ENCODE data around the gene KLHDC1.
"Not testable (repeated sequence)": the region's sequence is repeated elsewhere in the genome, so short reads cannot be mapped to it uniquely, and the experiment has no call there.

Gene KLHDC1

GRCh38 chr14:49778421-49778820 is 85.5 kb downstream of the KLHDC1 start:
- DNase-seq (ENCODE audit: insufficient read length, low spot score) (no peak), FAIRE-seq (no peak)
- no peak for TF ChIP-seq CTCF (IDR thresholded peaks at IDR 0.05; ENCODE audit: insufficient read depth, missing control alignments)

GRCh38 chr14:49781040-49781439 is 88.1 kb downstream of the KLHDC1 start:
- DNase-seq (ENCODE audit: insufficient read length, low spot score); FAIRE-seq: not testable (repeated sequence)

GRCh38 chr14:49783394-49784014 is 90.6 kb downstream of the KLHDC1 start:
- no peak for TF ChIP-seq CTCF (IDR thresholded peaks at IDR 0.05; ENCODE audit: insufficient read depth, missing control alignments)
- FAIRE-seq (no peak), DNase-seq (ENCODE audit: insufficient read length, low spot score) (no peak)

- DNase-seq (ENCODE audit: insufficient read length, low spot score) = no peak
Measured at GRCh38 chr14:49786315-49786714, 93.4 kb downstream of the KLHDC1 start.

GRCh38 chr14:49792618-49793017 is 99.7 kb downstream of the KLHDC1 start:
- TF ChIP-seq CTCF (IDR thresholded peaks at IDR 0.05; ENCODE audit: insufficient read depth, missing control alignments) = no peak
- FAIRE-seq = no peak
- no peak for DNase-seq (ENCODE audit: insufficient read length, low spot score)

More at GRCh38 chr14:49786315-49786714, 93.4 kb downstream of the KLHDC1 start:
- no peak for FAIRE-seq
- no peak for TF ChIP-seq CTCF (IDR thresholded peaks at IDR 0.05; ENCODE audit: insufficient read depth, missing control alignments)

- no peak for FAIRE-seq
- no peak for DNase-seq (ENCODE audit: insufficient read length, low spot score)
- TF ChIP-seq CTCF (IDR thresholded peaks at IDR 0.05; ENCODE audit: insufficient read depth, missing control alignments) = no peak
Measured at GRCh38 chr14:49796025-49796424, 103.1 kb downstream of the KLHDC1 start.

Measured in D721Med (cell line).